ENCODE data around the gene NLGN1.

Gene NLGN1

DNA sequence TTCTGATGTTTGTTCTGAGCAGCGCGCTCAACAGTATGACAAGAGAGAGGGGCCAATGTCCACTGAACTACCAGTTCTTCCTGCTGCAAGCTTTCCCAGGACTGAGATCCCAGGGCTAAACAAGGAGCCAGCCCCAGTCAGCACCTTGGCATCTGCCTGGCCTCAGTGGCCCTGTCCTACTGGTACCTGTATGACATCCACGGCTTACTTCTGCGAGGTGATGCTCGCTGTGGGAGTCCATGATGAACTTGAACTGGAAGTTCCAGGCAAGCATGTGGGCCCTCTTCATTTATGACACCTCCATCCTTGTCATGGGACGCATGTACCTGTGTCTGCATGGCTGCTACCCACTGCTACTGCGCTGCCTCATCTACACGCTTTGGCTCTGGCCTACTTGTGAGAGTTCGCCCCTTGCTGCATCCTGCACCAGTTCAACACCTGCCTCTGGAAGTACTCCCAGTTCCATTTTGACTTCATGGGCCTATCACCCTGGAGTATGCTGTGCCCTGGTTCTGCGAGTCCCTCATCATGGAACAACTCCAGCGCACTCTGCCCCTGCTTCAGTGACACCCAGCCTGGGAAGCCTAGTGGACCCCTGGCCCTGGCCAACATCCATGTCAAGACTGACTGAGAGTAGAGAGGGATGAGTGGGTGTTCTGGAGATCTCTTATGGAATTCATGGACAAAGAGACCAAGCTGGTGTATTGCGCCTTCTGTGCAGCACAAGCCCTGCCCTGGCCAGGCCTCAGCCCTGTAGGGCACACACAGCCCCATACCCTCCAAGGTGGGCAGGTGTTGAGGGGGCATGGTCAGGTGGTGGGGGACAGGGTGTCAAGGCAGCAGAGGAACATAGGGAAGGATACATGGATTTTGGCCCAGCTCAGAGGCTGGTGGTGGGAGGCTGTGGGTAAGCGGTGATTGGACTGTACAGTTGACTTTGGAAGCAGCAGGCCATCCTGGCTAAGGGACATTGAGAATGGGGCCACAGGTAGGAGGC lies 246.8 kb downstream of the NLGN1 start:
- DNase-seq: no peak

GRCh38 chr3:173650596-173650995 lies 253.1 kb downstream of the NLGN1 start:
- DNase-seq: no peak

DNA sequence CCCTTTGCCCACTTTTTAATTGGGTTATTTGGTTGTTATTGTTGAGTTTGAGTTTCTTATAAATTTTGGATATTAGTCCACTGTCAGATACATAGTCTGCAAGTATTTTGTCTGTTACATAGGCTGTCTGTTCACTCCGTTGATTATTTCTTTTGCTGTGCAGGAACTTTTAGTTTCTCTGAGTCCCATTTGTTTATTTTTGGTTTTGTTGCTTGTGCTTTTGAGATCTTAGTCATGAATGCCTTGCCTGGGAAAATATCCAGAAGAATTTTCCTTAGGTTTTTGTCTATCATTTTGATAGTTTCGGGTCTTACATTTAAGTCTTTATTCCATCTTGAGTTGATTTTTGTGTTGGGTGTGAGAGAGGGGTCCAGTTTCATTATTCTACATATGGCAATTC lies 254.5 kb downstream of the NLGN1 start:
- no peak for DNase-seq

DNA sequence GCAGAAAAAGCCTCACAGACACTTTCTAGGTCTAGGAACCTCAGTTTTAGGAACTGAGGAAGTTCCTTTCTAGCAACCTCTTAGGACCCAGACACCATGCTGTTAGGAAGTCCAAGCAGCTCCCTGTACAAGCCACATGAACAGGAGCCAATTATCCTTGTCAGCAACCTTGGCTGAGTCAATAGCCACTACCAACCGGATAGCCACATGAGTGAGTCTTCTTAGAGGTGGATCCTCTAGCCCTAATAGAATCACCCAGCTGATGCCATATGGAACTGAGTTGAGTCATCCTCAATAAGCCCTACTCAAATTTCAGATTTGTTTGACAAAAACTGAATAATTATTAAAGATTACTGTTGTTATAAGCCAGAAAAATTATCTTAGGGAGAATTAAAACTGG lies 256.2 kb downstream of the NLGN1 start:
- DNase-seq: no peak

GRCh38 chr3:173659972-173660371 lies 262.4 kb downstream of the NLGN1 start:
- no peak for DNase-seq

DNA sequence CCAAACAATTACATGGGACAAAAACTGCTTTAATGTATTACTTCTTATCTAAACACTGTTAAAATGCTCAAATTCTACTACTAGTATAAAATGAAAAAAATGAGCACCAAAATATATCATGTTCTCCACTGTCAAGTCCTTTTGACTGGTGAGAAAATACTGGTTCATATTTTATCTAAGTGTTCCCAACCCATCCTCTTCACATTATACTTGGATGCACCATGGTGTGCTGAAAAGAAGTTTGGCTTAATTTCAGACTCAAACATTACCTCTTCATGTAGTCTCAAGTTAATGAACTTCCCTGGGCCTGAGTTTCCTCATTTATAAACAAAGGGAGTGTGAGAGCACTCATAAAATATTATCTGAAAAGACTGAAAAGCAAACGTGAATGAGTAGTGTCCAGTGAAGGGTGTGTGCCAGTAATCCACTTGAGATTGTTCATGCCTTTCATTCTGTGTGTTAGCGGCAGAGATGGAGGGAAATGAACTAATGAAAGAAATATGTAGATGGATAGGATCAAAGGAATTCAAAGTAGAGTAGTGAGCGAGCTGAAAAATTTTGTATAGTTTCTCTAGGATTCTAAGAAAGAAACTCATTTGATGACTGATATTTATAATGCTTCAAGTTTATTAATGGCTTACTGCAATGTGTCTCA lies 263.2 kb downstream of the NLGN1 start:
- DNase-seq: no peak

DNA sequence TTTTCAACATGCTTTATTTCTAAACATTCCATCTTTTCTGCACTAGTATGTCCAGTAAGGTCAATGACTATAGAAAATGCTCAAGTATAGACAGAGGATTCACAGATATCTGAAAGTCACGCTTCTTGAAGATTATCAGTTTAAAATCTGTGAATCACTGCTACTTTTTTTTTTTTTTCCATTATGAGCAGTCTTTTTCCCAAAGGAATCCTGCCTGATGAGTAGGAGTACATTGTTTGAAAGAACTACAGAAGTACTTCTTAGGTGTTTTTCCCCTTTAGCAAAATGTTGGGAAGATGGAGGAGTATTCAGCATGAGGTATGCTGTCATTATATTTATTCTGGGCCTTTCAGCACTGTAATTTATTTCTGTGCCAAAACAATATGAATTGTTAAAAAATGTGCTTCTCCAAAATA lies 266.2 kb downstream of the NLGN1 start:
- DNase-seq: no peak

DNA sequence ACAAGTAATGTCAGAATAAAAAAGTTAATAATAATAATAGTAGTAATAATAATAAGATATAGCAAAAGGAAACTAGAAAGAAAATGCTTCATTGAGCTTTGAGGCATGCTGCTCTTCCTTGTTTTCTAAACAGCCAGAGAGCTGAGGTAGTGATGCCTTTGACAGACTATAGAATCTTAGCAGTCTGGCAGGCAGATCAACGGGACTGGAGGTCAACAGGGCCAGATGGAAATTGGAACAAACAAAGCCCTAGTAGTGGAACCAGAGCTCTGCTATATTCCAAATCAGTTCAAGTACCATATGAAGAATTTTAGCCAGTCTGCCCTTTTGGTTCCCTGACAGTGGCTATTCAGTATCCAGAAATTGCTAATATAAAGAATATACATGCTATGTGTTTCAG lies 278.6 kb downstream of the NLGN1 start:
- DNase-seq: no peak

- no peak for DNase-seq
Observed at GRCh38 chr3:173681188-173681678, 283.7 kb downstream of the NLGN1 start.

DNA sequence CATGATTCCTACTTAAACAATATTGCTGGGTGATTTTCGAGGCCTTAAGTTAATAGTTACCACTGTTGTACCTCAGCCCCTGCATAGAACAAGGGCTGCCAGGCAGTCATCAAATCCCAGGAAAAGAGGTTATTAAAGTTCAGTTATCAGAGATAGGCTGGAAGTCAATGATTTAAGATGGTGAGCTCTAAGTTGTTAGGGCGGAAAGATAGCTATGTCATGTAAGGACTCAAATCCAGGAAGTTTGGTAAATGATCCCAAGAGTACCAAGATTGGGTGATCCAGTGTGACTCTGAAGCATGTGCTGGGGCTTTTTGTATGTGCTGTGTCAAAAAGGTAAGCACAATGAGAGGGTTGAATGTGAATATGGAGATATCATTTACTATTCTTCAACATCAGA lies 287.9 kb downstream of the NLGN1 start:
- DNase-seq: no peak

- no peak for DNase-seq
Observed at GRCh38 chr3:173688216-173688842, 290.8 kb downstream of the NLGN1 start.

DNA sequence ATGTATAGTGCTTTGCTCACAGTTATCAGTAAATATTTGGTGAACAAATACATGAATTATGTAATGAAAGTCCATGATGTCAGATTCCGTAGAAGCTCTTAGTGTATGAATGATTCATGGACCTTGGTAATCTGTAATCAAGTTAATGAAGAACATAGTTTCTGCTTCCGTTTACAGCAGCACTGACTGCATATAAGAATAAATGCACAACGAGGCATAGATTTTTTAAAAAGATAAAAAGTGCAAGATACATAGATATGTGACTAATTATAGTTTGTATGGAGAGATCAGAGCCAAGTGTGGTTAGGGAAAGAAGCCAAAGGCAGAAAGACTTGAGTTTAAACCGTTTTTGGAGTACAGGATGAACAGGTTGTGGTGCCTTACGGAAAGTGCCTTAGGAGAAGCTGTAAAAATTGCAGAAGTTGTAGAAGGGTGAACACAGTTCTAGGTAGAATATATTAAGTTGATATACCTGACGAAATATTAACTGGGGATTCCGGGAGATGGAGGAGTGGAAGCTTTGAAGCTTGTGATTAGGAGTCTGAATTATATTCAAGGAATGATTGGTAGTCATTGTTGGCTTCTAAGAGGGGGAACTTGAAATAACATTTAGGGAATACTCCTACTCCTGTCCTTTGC lies 293.1 kb downstream of the NLGN1 start:
- DNase-seq: no peak

DNA sequence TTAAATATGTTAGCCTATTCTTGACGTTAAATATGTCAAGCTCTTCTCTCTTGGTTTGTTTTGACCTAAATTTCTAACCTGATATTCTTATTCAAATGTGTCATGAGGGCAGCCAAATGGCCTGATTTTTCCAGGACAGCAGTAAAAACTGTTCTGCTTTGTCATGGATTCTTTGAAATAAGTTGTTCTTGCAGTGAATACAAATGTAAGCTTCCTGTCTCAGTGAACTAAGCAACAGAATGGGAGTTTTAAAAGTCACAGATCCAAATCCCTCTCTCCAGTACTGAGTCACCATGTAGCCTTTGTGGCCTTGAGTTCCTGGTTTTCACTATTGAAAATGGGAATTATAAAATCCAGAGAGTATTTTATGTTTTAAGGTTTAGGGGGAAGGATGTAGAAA lies 301.8 kb downstream of the NLGN1 start:
- no peak for DNase-seq

- DNase-seq: no peak
Observed at GRCh38 chr3:173700336-173700735, 302.8 kb downstream of the NLGN1 start.

GRCh38 chr3:173702561-173702960 lies 305.0 kb downstream of the NLGN1 start:
- DNase-seq: no peak

DNA sequence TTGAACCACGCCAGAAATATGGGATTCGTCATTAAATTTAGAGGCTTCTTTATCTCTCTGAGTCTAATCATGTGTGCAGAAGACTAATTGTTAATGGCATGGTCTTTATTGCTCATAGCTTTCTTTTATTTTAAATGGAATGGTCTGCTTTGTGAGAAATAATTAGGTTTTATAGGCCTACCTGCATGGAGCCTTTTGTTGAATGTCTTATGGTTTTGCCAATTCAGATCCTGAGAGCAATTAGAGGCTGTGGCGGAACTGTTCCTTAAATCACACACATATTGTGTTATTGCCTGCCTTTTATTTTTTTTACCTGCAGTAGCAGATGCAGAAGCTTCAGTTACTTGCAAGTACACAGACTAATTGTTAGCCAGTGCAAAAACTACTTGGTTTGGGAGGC lies 306.2 kb downstream of the NLGN1 start:
- no peak for DNase-seq

- DNase-seq: no peak
Observed at GRCh38 chr3:173706630-173707029, 309.1 kb downstream of the NLGN1 start.

DNA sequence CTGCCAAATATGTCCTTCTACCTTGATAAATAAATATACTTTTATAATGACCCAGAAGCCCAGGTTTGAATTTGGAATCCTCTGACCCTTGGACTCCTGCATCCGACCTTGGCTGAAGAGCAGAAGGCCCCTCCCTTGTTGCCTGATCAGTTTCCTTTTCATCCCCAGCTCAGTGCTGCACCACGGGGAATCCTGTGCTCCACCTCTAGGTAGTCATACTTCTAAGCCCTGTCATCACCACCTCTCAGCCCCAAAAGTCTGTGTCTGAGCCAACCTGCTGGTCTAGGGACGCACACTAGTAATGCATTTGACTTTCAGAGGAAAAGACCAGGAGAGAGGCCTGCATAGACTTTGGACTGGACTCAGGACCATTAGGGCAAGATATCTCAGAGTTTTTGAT lies 310.6 kb downstream of the NLGN1 start:
- DNase-seq: no peak

DNA sequence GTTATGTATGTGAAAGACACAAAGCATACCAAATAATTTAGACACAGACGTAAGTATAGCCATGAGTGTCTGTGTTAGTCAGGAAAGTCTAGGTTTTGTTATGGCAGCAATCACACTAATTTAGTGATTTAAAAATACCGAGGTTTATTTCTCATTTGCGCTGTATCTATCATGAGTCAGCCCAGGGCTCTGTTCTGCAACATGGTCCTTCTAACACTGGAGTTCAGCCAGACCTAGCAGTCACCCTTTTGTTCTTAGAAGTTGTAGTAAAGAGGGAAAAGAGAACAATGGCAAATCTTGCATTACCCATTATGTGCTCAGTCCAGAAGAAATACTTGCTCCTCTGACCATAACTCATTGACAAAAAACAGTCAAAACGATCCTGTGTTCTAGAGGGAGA lies 311.5 kb downstream of the NLGN1 start:
- no peak for DNase-seq

- no peak for DNase-seq
Observed at GRCh38 chr3:173711619-173712018, 314.1 kb downstream of the NLGN1 start.

- no peak for DNase-seq
Observed at GRCh38 chr3:173719585-173719984, 322.0 kb downstream of the NLGN1 start.

DNA sequence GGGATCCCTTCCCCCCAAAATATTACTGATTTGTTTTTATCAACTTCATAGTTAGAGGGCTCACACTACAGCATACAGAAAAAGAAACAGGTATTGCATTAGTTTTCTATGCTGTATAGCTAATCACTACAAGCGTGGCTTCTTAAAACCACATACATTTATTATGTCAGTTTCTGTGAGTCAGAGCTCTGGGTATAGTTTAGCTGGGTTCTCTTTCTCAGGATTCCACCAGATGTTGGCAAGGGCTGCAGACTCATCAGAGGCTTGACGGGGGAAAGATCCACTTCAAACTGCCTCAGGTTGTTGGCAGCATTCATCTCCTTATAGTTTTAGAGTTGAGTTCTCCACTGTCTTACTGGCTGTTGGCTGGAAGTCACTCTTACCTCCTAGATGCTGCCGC lies 328.0 kb downstream of the NLGN1 start:
- DNase-seq: no peak

DNA sequence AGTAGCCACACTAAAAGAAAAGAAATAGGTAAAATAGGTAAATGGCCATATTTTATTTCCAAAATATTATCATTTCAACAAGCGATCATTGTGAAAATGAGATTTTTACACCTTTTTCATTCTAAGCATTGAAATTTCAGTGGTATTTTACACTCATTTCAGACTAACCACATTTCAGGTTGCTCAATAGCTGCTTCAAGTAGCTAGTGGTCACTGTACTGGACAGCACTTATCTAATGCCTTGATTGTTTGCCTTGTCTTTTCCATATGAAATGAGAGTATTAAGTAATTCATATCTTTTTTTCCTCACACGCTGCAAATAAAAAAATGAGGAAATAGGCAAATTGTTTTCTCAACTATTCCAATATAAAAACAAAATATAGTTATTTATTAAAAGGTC lies 332.8 kb downstream of the NLGN1 start:
- no peak for DNase-seq
